ENCODE measurements around the gene STK31. TPM values are rescaled to one million over a fixed set of nuclear protein-coding genes. Genes with fewer than 3 reads are reported as not detected.
"Not testable (repeated sequence)": the region's sequence is repeated elsewhere in the genome, so short reads cannot be mapped to it uniquely, and the experiment has no call there.

The STK31 gene
- total and polyA plus RNA-seq, 8 donors = 0.28 to 1.2 (median 0.71) TPM

GRCh38 chr7:23811540-23811939 lies 101.5 kb downstream of the STK31 start:
- Histone ChIP-seq H3K27me3 (no peaks in the 10 kb centered on the region), H3K36me3 (no peaks in the 10 kb centered on the region), H3K27ac (no peak overlapping the region), H3K4me1 (no peaks in the 10 kb centered on the region), H3K9me3 (no peaks in the 10 kb centered on the region), H3K4me3 (no peak overlapping the region)
- DNase-seq (no peak), ATAC-seq (no peak), FAIRE-seq (no peak)
- TF ChIP-seq CTCF (IDR thresholded peaks at IDR 0.05) = peak; percentile 16 to 45 (median 24)
- 94 to 100% methylated on average over 1 of the region's 1 CpG for WGBS, 2 donors
- intact Hi-C loops (cut with DNase I) = no loop called here

DNA sequence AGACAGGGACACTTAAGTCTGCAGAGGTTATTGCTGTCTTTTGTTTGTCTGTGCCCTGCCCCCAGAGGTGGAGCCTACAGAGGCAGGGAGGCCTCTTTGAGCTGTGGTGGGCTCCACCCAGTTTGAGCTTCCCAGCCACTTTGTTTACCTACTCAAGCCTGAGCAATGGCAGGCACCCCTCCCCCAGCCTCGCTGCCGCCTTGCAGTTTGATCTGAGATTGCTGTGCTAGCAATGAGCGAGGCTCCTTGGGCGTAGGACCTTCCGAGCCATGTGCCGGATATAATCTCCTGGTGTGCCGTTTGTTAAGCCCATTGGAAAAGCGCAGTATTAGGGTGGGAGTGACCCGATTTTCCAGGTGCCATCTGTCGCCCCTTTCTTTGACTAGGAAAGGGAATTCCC lies 118.1 kb downstream of the STK31 start:
- ATAC-seq; intact Hi-C loops (cut with DNase I); H3K27ac ChIP-seq; H3K27me3 ChIP-seq; FAIRE-seq; H3K36me3 ChIP-seq; H3K4me1 ChIP-seq; H3K9me3 ChIP-seq; H3K4me3 ChIP-seq; DNase-seq: not testable (repeated sequence)
- WGBS, 2 donors = 89 to 91% methylated on average over 10 of the region's 10 CpGs

GRCh38 chr7:23832733-23833132 lies 122.7 kb downstream of the STK31 start:
- H3K27ac ChIP-seq; H3K27me3 ChIP-seq; H3K4me3 ChIP-seq; DNase-seq; H3K36me3 ChIP-seq; intact Hi-C loops (cut with DNase I); FAIRE-seq; ATAC-seq; H3K4me1 ChIP-seq; H3K9me3 ChIP-seq: not testable (repeated sequence)
- WGBS, 2 donors = 64 to 65% methylated on average over 4 of the region's 4 CpGs

DNA sequence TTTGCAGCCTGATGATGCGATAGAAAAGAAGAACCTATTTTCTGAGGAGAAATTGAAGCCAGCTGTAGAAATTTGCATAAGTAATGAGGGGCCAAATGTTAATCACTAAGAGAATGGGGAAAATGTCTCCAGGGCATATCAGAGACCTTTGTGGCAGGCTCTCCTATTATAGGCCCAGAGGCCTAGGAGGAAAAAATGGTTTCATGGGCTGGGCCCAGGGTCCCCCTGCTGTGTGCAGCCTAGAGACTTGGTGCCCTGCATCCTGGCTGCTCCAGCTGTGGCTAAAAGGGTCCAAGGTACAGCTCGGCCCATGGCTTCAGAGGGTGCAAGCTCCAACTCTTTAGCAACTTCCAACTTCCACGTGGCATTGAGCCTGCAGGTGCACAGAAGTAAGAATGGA lies 123.4 kb downstream of the STK31 start:
- Histone ChIP-seq H3K27ac (no peak overlapping the region), H3K36me3 (no peaks in the 10 kb centered on the region), H3K9me3 (peaks cover 0 to 6% (median 0%) of the 10 kb centered on the region in 4 donors), H3K4me1 (no peaks in the 10 kb centered on the region), H3K4me3 (no peak overlapping the region), H3K27me3 (no peaks in the 10 kb centered on the region)
- WGBS, 2 donors = 87 to 95% methylated on average over 3 of the region's 3 CpGs
- DNase-seq (no peak), ATAC-seq (no peak), FAIRE-seq (no peak)
- no peak for TF ChIP-seq CTCF (IDR thresholded peaks at IDR 0.05)
- intact Hi-C loops (cut with DNase I) = no loop called here

DNA sequence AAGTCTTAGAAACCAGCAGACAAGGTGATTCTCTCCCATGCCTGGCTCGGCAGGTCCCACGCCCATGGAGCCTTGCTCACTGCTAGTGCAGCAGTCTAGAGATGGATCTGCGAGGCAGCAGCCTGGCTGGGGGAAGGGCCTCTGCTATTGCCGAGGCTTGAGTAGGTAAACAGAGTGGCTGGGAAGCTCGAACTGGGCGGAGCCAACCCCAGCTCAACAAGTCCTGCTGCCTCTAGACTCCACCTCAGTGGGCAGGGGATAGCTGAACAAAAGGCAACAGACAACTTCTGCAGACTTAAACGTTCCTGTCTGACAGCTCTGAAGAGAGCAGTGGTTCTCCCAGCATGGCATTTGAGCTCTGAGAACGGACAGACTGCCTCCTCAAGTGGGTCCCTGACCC lies 134.8 kb downstream of the STK31 start:
- H3K4me3 ChIP-seq; H3K4me1 ChIP-seq; intact Hi-C loops (cut with DNase I); FAIRE-seq; H3K27me3 ChIP-seq; DNase-seq; ATAC-seq; H3K27ac ChIP-seq; H3K9me3 ChIP-seq; H3K36me3 ChIP-seq: not testable (repeated sequence)
- WGBS, 2 donors = 55 to 56% methylated on average over 8 of the region's 8 CpGs

GRCh38 chr7:23852135-23852534 lies 142.1 kb downstream of the STK31 start:
- FAIRE-seq (no peak), DNase-seq (no peak), ATAC-seq (no peak)
- H3K36me3 ChIP-seq = no peaks in the 10 kb centered on the region
- H3K4me1 ChIP-seq = no peaks in the 10 kb centered on the region
- WGBS, 2 donors = 46 to 76% methylated on average over 1 of the region's 1 CpG
- no peaks in the 10 kb centered on the region for H3K27me3 ChIP-seq
- no peak for TF ChIP-seq CTCF (IDR thresholded peaks at IDR 0.05)
- no peak overlapping the region for H3K4me3 ChIP-seq
- peaks cover 0 to 4% (median 0%) of the 10 kb centered on the region in 4 donors for H3K9me3 ChIP-seq
- intact Hi-C loops (cut with DNase I) = no loop called here
- no peak overlapping the region for H3K27ac ChIP-seq
